ENCODE results near the gene ACSS3.
"Not testable (repeated sequence)": the region's sequence is repeated elsewhere in the genome, so short reads cannot be mapped to it uniquely, and the experiment has no call there.

The ACSS3 gene

DNA sequence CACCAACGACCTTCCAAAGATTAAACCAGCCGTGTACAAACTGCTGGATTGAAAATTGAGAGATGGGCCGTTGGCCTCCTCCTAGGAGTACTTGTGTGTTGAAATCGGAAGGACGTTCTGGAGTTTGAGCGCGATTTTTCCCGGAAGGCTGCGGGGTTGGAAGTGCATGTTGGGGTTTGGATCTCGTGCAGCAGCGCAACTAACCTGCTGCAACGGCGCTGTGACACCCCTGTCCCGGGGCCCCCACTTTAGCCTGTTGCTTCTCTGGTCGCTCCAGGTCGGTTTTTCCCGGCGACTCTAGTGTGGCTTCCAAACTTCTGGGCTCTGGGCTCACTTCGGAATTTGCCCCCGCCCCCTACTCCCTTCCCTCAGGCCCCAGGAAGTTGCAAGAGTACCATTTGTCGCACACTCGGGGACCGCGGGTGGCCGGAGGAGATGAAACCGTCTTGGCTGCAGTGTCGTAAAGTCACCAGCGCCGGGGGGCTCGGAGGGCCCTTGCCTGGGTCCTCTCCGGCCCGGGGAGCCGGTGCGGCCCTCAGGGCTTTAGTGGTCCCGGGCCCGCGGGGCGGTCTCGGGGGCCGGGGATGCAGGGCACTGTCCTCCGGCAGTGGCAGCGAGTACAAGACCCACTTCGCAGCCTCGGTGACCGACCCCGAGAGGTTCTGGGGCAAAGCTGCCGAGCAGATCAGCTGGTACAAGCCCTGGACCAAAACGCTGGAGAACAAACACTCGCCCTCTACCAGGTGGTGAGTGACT, at the start of gene ACSS3:
Gene ACSS3 (plus strand): TSS at position 394 of the 756 bp plus-strand sequence. CDS start 42 bp downstream, at position 436.
- DNase-seq: no peak

- no peak for DNase-seq
Observed at GRCh38 chr12:81034926-81035325, 43.0 kb upstream of the ACSS3 start.

DNA sequence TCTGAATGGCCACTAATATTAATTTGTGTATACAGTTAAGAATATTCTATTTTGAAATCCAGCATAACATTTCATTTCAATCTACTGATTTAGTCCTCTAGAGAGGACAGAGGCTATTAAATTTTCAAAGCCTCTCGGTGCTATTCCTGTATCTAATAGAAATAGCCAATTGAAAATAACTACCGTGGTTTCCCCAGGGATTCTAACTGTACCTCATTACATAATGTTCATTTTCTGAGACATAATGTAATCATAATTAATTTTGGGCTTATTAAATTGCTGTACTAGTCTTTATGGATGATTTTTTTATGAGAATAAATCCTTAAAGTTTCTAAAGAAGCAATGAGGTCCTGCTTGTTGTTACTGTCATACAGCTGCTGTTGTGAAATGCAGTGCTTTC, 38.6 kb upstream of the ACSS3 start:
- DNase-seq: no peak

DNA sequence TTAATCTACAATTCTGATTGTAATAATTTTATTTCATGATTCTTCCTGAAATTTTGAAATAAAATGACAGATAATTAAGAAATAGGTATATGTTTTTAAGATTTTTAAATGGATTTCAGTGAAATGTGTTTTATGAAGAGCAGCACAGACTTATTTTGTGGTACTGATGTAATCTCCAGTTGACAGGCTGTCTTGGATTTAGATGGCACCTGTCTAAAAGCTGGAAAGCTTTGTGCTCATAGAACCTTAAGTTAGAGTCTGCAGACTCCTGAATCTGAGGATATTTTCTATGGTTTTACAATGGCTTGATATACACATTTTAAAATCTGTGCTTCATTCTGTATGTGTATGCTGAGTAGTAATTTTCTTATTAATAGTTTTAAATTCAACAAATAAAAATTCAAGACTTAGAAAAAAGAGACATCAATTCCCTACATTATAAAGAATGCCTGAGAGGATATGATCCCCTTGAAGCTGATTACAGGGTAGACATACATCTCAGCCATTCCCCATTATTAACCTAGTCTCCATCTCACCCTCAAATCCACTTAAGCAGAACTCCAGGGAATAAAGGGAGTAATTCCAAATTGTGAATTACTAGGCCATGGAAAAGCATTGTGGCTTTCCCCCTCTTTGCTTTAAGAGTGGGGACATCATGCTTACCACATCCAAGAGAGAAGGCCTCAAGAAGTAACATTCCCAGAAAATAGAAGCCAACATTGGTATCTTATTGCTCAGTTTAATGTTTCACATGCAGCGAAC, 33.7 kb upstream of the ACSS3 start:
- DNase-seq: no peak

GRCh38 chr12:81064971-81065370, 12.9 kb upstream of the ACSS3 start:
- DNase-seq: not testable (repeated sequence)

DNA sequence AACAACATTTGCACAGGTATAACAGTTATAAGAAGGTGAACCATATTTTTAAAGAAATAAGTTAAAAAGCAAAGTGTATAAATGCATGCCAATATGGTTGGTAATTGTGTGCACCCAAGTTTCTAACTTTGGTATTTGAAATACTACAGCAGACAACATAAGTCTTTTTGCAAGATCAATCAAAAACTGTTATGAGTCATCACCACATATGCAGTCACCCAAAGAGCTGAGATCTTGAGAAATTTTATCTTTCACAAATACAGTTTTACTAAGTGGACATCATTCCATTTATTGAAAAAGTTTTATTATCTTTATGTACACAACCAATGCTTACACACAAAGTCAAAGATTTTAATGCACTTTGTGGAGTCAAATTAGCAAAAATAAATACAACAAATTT, 7.0 kb upstream of the ACSS3 start:
- no peak for DNase-seq

GRCh38 chr12:81075539-81075938, 2.3 kb upstream of the ACSS3 start:
- no peak for DNase-seq

DNA sequence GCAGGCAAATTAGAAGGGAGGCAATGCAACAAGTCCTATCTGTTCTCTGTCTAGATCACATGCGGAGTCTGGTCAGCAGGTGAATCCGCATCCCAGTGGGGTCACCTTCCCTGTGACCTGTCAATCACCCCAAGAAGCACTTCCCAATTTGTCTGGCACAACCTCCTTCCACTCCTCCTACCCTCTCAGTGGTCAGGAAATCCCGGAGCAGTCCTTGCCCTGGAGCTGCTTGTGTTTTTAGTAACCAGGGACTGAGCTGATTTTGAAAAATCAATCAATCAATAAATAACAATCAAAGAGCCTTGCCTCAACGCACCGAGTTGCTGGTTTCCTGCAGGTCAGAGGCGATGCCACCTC, 572 bp upstream of the ACSS3 start:
- DNase-seq: no peak

GRCh38 chr12:81078469-81079196, 754 bp downstream of the ACSS3 start:
- no peak for DNase-seq

DNA sequence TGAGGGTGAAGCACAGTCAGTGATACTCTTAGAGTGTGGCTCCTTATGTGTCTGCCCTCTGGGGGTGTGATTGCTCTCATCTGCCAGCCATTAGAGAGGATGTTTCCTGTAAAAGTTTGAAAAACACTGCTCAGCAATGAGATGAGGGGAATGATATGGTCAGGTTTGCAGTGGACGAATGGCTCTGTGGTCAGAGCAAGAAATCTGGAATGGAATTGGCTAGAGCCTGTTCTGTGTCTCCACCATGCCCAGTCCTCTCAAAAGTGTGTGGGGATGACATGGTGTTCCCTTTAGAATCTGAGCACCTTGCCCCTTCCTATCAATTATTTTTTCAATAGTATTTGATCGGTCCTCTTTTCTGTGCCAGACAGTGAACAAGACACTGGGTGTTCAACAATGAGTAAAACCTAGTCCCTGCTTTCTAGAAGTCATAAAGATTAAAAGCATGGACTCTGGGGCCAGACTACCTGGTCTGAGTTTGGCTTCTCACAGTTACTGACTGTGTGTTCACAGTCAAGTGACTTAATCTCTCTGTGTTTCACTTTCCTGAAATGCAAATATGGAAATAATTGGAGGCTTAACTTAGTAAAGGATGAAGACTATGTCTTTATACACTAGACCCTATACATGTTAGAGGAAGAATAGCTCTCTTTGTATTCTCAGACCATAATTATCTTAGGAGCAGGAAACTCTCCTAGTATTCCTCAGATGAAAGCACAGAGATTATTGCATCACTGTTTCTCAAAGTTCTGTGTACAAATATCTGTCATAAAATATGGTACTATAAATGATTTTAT, 1.6 kb downstream of the ACSS3 start:
- no peak for DNase-seq

DNA sequence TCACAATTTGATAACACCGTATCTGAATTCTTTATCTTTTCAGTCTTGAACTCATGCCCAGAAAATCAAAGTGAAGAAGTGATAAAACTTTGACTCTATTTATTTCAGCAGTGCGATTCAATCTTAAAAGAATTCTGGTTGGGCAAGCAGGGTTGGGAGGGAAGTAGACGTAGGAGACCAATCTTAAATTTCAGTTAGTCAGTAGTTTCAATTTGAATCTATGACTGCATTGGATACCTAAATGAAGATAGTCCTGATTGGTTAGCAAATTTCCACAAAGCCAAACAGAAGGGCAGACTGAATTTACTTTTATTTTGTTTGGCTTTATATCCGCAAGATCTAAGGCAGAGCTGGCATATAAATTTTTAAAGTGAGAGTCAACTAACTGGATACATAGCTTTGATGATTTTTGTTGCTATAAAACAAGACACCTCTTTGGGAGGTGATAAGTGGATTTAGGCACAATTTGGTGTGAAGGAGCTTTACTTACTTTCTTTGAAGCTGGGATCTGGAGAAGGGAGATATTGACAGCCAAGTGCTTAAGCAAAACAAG, 2.6 kb downstream of the ACSS3 start:
- no peak for DNase-seq

DNA sequence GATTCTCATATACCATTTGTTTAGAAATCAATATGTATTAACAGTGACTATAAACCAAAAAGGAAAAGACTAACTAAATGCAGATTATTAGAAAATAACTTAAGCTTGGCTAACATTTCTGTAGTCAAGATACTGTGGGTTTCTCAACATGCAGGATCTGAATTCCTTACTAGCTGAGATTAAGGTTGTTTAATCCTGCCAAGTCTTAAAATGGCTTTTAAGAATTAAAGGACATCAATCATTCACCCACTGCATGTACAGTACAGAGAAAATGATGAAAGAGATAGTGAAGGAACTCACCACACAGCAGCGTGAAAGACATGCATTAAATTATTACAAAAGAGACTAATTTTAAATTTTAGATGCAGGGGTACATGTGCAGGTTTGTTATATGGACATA, 3.8 kb downstream of the ACSS3 start:
- DNase-seq: no peak

GRCh38 chr12:81083018-81083417, 5.1 kb downstream of the ACSS3 start:
- DNase-seq: no peak

- DNase-seq: no peak
Observed at GRCh38 chr12:81083906-81084513, 6.1 kb downstream of the ACSS3 start.

- no peak for DNase-seq
Observed at GRCh38 chr12:81084811-81085350, 7.0 kb downstream of the ACSS3 start.

- DNase-seq: no peak
Observed at GRCh38 chr12:81085832-81086231, 8.0 kb downstream of the ACSS3 start.

DNA sequence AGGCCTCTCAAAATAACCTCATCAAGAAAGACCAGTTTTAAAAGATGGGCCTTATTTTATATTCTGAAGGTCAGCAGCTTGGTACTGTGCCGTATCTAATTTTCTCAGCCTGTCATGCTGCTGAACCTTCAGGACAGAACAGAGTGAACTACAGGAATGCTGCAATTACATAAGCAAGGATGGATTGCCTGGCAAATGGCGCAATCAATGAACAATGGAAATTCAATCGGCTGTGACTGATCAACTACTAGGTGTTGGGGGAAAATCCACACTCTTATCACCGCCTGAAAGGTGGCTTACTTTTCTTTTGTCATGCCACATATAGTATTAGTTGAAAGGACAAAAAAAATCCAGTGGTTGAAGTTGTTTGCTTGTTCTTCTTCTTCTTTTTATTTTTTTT, 8.5 kb downstream of the ACSS3 start:
- no peak for DNase-seq

GRCh38 chr12:81088221-81088620, 10.3 kb downstream of the ACSS3 start:
- no peak for DNase-seq

DNA sequence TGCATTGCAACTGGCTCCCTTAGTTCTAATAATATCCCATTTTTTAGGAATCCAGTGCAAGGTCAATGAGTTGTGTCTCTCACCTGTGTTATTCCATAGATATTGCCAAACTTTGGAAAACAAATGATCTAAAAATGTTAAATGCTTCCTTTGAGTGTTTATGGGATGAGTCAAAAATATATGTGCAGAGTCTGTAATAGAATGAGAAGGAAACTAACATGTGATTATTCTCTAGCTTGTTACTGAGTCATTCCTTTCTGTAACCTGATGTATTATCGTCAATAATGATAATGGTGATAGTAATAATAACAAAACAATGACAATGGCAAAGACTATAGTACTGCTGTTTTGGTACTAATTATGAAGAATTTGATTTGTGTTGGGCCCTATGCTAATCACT, 11.5 kb downstream of the ACSS3 start:
- no peak for DNase-seq

GRCh38 chr12:81092053-81092452, 14.2 kb downstream of the ACSS3 start:
- no peak for DNase-seq

DNA sequence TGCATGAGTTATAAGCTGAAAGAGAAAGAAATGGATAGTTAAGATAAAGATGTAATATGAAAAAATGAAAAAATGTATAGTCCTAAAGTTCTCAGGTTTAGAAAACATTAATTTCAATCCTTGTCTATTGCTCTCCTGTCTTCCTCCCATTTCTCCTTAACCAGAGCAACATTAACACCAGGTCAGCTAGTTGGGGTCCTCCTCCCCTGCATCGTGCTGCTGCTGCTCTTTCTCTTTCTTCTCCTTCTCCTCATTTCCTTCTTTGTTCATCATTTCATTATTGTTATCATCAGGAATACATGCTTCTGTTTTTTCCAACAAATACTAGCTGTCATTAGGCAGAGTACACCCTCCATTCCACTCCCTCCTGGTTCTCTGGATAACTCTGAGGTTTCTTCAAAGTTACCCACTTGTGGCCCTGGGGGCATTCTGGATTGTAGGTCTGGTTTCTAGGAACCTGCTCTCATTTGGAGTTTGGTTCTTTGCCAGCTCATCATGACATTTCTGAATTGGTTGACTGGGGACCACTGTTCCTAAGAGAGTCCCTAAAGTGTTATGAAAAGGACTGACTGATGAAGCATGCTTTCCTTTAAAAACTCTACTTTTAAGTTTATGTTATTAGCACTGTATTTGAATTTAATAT, 17.0 kb downstream of the ACSS3 start:
- DNase-seq: no peak

All from SHP77 (cell line).